Activated naive CD8-positive, alpha-beta T cell treated with anti-CD3 and anti-CD28 coated beads, Interleukin-2, amount 10 ng/mL, durations not matched to agents 7 days and 5 days (primary cell): ENCODE results near the gene TCL1B. TPM values are rescaled to one million over a fixed set of nuclear protein-coding genes. Genes with fewer than 3 reads are reported as not detected.

Experiments used
- ATAC-seq: fragments of 150-1000 bp; cut with Tn5 transposase; one replicate; pipeline ENCODE4 v1.10.0; 2021; ENCODE audit warnings: low read depth, moderate library complexity
- POLR2A ChIA-PET: fragments of 350-600 bp; sonication (Branson Sonifier 250); formaldehyde crosslinking; loops from one replicate; lab custom pipeline; 2021; ENCODE audit warnings: antibody characterized with exemption; lab: Charles Lee
- DNase-seq: peaks from one replicate; pipeline ENCODE4 v3.0.0; 2021
- H3K27ac Mint-ChIP-seq: one replicate; pipeline ENCODE4 v1.8.0; 2022; ENCODE audit warnings: mild to moderate bottlenecking, mixed read lengths
- H3K27me3 Mint-ChIP-seq: one replicate; pipeline ENCODE4 v1.8.0; 2022; ENCODE audit warnings: mild to moderate bottlenecking, moderate library complexity, mixed read lengths
- H3K36me3 Mint-ChIP-seq: one replicate; pipeline ENCODE4 v1.8.0; 2021; ENCODE audit warnings: mild to moderate bottlenecking, mixed read lengths
- H3K4me1 Mint-ChIP-seq: one replicate; pipeline ENCODE4 v1.8.0; 2021; ENCODE audit warnings: mixed read lengths
- H3K4me3 Mint-ChIP-seq: one replicate; pipeline ENCODE4 v1.8.0; 2022; ENCODE audit warnings: mild to moderate bottlenecking, moderate library complexity, mixed read lengths
- H3K9me3 Mint-ChIP-seq: one replicate; pipeline ENCODE4 v1.8.0; 2021; ENCODE audit warnings: mixed read lengths
- total RNA-seq, 2 experiments: library from RNA; stranded (reverse); gene quantifications; one replicate each; pipeline ENCODE4 v1.2.3, GENCODE V29; 2021

The TCL1B gene
- total RNA-seq: not detected

- no peak for DNase-seq
- H3K27me3 Mint-ChIP-seq: peaks cover 2% of the 10 kb centered on the region
- H3K4me1 Mint-ChIP-seq: no peaks in the 10 kb centered on the region
- H3K36me3 Mint-ChIP-seq: no peaks in the 10 kb centered on the region
- POLR2A ChIA-PET: no interaction called here
- no peak for ATAC-seq
- no peak within 1 kb of the TSS for H3K27ac Mint-ChIP-seq
- no peaks in the 10 kb centered on the region for H3K9me3 Mint-ChIP-seq
- no peak within 1 kb of the TSS for H3K4me3 Mint-ChIP-seq
These were observed at the start of gene TCL1B for GRCh38 chr14:95685978-95686922. Gene TCL1B (plus strand): TSS chr14:95686426. CDS start chr14:95686468, 42 bp downstream.

GRCh38 chr14:95644981-95645380 is 41.2 kb upstream of the TCL1B start:
- DNase-seq (no peak), ATAC-seq (no peak)
- Mint-ChIP-seq H3K4me1 (no peaks in the 10 kb centered on the region), H3K27ac (no peak overlapping the region), H3K4me3 (no peak overlapping the region), H3K27me3 (peaks cover 7% of the 10 kb centered on the region), H3K9me3 (no peaks in the 10 kb centered on the region), H3K36me3 (no peaks in the 10 kb centered on the region)
- POLR2A ChIA-PET: no interaction called here

- Mint-ChIP-seq H3K9me3 (no peaks in the 10 kb centered on the region), H3K36me3 (no peaks in the 10 kb centered on the region), H3K4me3 (no peak overlapping the region), H3K4me1 (no peaks in the 10 kb centered on the region), H3K27me3 (peaks cover 7% of the 10 kb centered on the region), H3K27ac (no peak overlapping the region)
- POLR2A ChIA-PET: no interaction called here
- no peak for DNase-seq
- no peak for ATAC-seq
These were observed 40.7 kb upstream of the TCL1B start for GRCh38 chr14:95645389-95645996.

- Mint-ChIP-seq H3K9me3 (no peaks in the 10 kb centered on the region), H3K27me3 (peaks cover 6% of the 10 kb centered on the region), H3K36me3 (no peaks in the 10 kb centered on the region), H3K4me1 (no peaks in the 10 kb centered on the region), H3K27ac (no peak overlapping the region), H3K4me3 (no peak overlapping the region)
- DNase-seq (no peak), ATAC-seq (no peak)
- POLR2A ChIA-PET: no interaction called here
These were observed 38.3 kb upstream of the TCL1B start for GRCh38 chr14:95647926-95648325.

- no peak for DNase-seq
- no peaks in the 10 kb centered on the region for H3K4me1 Mint-ChIP-seq
- no peak overlapping the region for H3K27ac Mint-ChIP-seq
- ATAC-seq: no peak
- H3K9me3 Mint-ChIP-seq: no peaks in the 10 kb centered on the region
- POLR2A ChIA-PET: no interaction called here
- peaks cover 6% of the 10 kb centered on the region for H3K27me3 Mint-ChIP-seq
- no peaks in the 10 kb centered on the region for H3K36me3 Mint-ChIP-seq
- H3K4me3 Mint-ChIP-seq: no peak overlapping the region
These were observed 37.0 kb upstream of the TCL1B start for GRCh38 chr14:95649230-95649629.

- no peak overlapping the region for H3K4me3 Mint-ChIP-seq
- no peaks in the 10 kb centered on the region for H3K36me3 Mint-ChIP-seq
- H3K4me1 Mint-ChIP-seq: no peaks in the 10 kb centered on the region
- H3K27me3 Mint-ChIP-seq: peaks cover 6% of the 10 kb centered on the region
- no peak overlapping the region for H3K27ac Mint-ChIP-seq
- ATAC-seq: no peak
- POLR2A ChIA-PET: no interaction called here
- no peak for DNase-seq
- no peaks in the 10 kb centered on the region for H3K9me3 Mint-ChIP-seq
These were observed 35.2 kb upstream of the TCL1B start for GRCh38 chr14:95651028-95651427.

- POLR2A ChIA-PET: no interaction called here
- DNase-seq (no peak), ATAC-seq (no peak)
- Mint-ChIP-seq H3K27me3 (peaks cover 9% of the 10 kb centered on the region), H3K4me3 (no peak overlapping the region), H3K9me3 (no peaks in the 10 kb centered on the region), H3K27ac (no peak overlapping the region), H3K36me3 (no peaks in the 10 kb centered on the region), H3K4me1 (no peaks in the 10 kb centered on the region)
These were observed 34.2 kb upstream of the TCL1B start for GRCh38 chr14:95651821-95652583.

GRCh38 chr14:95652690-95653089 is 33.5 kb upstream of the TCL1B start:
- Mint-ChIP-seq H3K27ac (no peak overlapping the region), H3K4me1 (no peaks in the 10 kb centered on the region), H3K27me3 (peaks cover 9% of the 10 kb centered on the region), H3K36me3 (no peaks in the 10 kb centered on the region), H3K4me3 (no peak overlapping the region), H3K9me3 (no peaks in the 10 kb centered on the region)
- POLR2A ChIA-PET: no interaction called here
- DNase-seq (no peak), ATAC-seq (no peak)

- peaks cover 7% of the 10 kb centered on the region for H3K27me3 Mint-ChIP-seq
- H3K27ac Mint-ChIP-seq: no peak overlapping the region
- H3K9me3 Mint-ChIP-seq: no peaks in the 10 kb centered on the region
- no peaks in the 10 kb centered on the region for H3K36me3 Mint-ChIP-seq
- no peaks in the 10 kb centered on the region for H3K4me1 Mint-ChIP-seq
- H3K4me3 Mint-ChIP-seq: no peak overlapping the region
- POLR2A ChIA-PET: no interaction called here
- ATAC-seq (no peak), DNase-seq (no peak)
These were observed 30.8 kb upstream of the TCL1B start for GRCh38 chr14:95655461-95655860.

- H3K4me3 Mint-ChIP-seq: no peak overlapping the region
- H3K36me3 Mint-ChIP-seq: no peaks in the 10 kb centered on the region
- no peak overlapping the region for H3K27ac Mint-ChIP-seq
- no peak for DNase-seq
- POLR2A ChIA-PET: no interaction called here
- peaks cover 7% of the 10 kb centered on the region for H3K27me3 Mint-ChIP-seq
- H3K4me1 Mint-ChIP-seq: no peaks in the 10 kb centered on the region
- H3K9me3 Mint-ChIP-seq: no peaks in the 10 kb centered on the region
- no peak for ATAC-seq
These were observed 29.6 kb upstream of the TCL1B start for GRCh38 chr14:95656634-95657033.

- POLR2A ChIA-PET: no interaction called here
- Mint-ChIP-seq H3K9me3 (no peaks in the 10 kb centered on the region), H3K27ac (no peak overlapping the region), H3K27me3 (peaks cover 7% of the 10 kb centered on the region), H3K36me3 (no peaks in the 10 kb centered on the region), H3K4me1 (no peaks in the 10 kb centered on the region), H3K4me3 (no peak overlapping the region)
- no peak for ATAC-seq
- no peak for DNase-seq
These were observed 28.8 kb upstream of the TCL1B start for GRCh38 chr14:95657454-95657853.

- H3K36me3 Mint-ChIP-seq: no peaks in the 10 kb centered on the region
- DNase-seq (no peak), ATAC-seq (no peak)
- H3K27me3 Mint-ChIP-seq: peaks cover 7% of the 10 kb centered on the region
- POLR2A ChIA-PET: no interaction called here
- H3K27ac Mint-ChIP-seq: no peak overlapping the region
- H3K9me3 Mint-ChIP-seq: no peaks in the 10 kb centered on the region
- no peak overlapping the region for H3K4me3 Mint-ChIP-seq
- no peaks in the 10 kb centered on the region for H3K4me1 Mint-ChIP-seq
These were observed 26.8 kb upstream of the TCL1B start for GRCh38 chr14:95659293-95659989.

GRCh38 chr14:95659990-95660385 is 26.2 kb upstream of the TCL1B start:
- no peaks in the 10 kb centered on the region for H3K9me3 Mint-ChIP-seq
- DNase-seq (no peak), ATAC-seq (no peak)
- H3K27ac Mint-ChIP-seq: no peak overlapping the region
- no peaks in the 10 kb centered on the region for H3K4me1 Mint-ChIP-seq
- no peak overlapping the region for H3K4me3 Mint-ChIP-seq
- H3K27me3 Mint-ChIP-seq: peaks cover 4% of the 10 kb centered on the region
- H3K36me3 Mint-ChIP-seq: no peaks in the 10 kb centered on the region
- POLR2A ChIA-PET: no interaction called here
